ENCODE results near the gene RNF4. TPM values are rescaled to one million over a fixed set of nuclear protein-coding genes. Genes with fewer than 3 reads are reported as not detected.
A peak's percentile ranks its signal among the peaks of the same experiment; 100 is the strongest.
"Not testable (repeated sequence)": the region's sequence is repeated elsewhere in the genome, so short reads cannot be mapped to it uniquely, and the experiment has no call there.

RNF4 gene
- total and polyA plus RNA-seq, 9 donors: 27.0 to 72.1 (median 47.1) TPM

DNA sequence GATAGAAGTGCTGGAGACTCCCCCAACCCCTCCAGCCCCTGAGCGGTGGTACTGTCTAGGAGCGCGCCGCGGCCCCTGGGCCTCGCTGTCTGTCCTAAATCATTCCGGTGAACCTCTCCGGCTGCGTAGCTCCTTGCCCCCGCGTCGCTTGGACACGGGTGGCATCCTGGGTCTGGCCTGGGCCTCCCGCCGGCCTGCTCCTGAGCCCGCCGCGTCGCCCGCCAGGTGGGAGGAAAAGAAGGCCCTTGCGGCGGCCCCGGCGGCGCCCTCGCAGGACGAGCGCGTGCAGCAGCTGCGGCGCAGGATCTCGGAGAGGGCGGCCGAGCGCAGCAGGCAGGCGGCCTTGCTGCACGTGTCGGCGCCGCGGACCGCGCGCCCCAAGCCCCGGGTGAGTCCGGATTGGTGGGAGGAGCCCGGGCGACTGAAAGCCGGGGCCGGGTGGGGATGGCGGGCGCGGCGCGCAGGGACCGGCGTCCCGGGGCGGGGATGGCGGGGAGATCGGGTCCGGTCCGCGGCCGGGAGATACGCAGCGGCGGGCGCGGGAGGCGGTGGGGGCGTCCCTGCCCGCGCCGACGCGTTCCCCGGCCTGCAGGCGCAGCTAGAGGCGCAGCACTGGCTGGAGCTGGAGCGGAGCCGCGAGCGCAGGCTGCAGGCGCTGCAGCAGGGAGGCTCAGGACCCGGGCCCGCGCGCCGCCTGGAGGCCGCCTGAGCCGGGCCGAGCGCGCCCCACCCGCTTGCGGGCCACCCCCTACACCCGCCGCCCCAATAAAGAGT lies 6.5 kb upstream of the RNF4 start:
- Histone ChIP-seq H3K27me3 (no peaks in the 10 kb centered on the region), H3K4me3 (peak overlapping the region; percentile 38), H3K4me1 (ENCODE audit: insufficient read depth) (no peaks in the 10 kb centered on the region), H3K36me3 (no peaks in the 10 kb centered on the region), H3K27ac (peak overlapping the region in 1 of 2 donors; percentile 72), H3K9me3 (no peaks in the 10 kb centered on the region)
- intact Hi-C loops (cut with DNase I): loop anchor here (5.0 to 10.0 kb wide), 7 partner anchors 72 to 1788 kb away; partner anchors contain the start of genes FAM193A (in 2 of the 4), ATP5ME (in 1 of the 4), HAUS3 (in 1 of the 4) and MXD4 (in 1 of the 4)
- peak; percentile 65 to 83 (median 72) for DNase-seq
- TF ChIP-seq, protein P1, sequence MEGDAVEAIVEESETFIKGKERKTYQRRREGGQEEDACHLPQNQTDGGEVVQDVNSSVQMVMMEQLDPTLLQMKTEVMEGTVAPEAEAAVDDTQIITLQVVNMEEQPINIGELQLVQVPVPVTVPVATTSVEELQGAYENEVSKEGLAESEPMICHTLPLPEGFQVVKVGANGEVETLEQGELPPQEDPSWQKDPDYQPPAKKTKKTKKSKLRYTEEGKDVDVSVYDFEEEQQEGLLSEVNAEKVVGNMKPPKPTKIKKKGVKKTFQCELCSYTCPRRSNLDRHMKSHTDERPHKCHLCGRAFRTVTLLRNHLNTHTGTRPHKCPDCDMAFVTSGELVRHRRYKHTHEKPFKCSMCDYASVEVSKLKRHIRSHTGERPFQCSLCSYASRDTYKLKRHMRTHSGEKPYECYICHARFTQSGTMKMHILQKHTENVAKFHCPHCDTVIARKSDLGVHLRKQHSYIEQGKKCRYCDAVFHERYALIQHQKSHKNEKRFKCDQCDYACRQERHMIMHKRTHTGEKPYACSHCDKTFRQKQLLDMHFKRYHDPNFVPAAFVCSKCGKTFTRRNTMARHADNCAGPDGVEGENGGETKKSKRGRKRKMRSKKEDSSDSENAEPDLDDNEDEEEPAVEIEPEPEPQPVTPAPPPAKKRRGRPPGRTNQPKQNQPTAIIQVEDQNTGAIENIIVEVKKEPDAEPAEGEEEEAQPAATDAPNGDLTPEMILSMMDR (IDR thresholded peaks at IDR 0.05): peak; percentile 39 to 60 (median 56)
- TF ChIP-seq POLR2A (IDR thresholded peaks at IDR 0.05) (no peak), EP300 (IDR thresholded peaks at IDR 0.05) (no peak)
- WGBS, 3 donors: 3 to 8% (median 3%) methylated on average over 56 to 99 of the region's 99 CpGs

DNA sequence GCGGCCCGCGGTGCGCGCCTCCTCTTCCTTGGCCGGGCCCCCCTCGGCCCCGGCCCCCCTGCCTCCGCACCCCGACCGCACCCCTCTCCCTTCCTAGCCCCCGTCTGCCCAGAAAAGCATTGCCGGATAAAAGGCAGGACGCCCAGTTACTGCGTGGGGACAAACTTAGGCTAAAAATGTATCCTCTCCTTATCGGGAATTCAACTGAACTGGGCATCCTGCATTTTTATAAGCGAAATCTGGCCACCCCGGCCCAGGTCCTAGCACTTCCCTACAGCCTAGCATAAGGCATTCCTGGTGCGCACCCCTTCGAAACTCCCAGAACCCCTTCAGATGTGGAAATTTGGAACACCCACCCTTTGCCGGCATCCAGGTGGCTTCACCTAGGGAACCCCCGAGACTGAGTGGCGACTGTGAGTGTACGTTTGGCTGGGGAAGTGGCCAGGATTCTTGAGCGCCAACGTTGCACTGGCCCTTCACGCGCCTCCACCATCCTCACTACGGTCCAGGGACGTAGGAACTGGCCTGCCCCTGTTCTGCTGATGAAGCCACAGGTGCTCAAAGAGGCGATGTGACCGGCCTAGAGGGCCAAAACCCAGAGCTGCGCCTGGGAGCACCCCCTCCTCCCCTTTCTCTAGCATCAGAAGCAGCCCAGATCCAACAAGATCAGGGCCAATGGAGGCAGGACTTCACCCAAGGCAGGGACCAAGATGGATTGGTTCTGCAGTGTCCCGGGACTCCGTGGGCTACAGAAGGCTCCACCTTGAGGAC lies 5.7 kb upstream of the RNF4 start:
- H3K9me3 ChIP-seq: no peaks in the 10 kb centered on the region
- peak overlapping the region; percentile 38 for H3K4me3 ChIP-seq
- WGBS, 3 donors: 30 to 37% (median 30%) methylated on average over 35 of the region's 35 CpGs
- H3K4me1 ChIP-seq (ENCODE audit: insufficient read depth): no peaks in the 10 kb centered on the region
- H3K36me3 ChIP-seq: no peaks in the 10 kb centered on the region
- H3K27ac ChIP-seq: peak overlapping the region in 1 of 2 donors; percentile 72
- TF ChIP-seq EP300 (IDR thresholded peaks at IDR 0.05): no peak
- TF ChIP-seq, protein P1 (IDR thresholded peaks at IDR 0.05): no peak
- no peak for TF ChIP-seq POLR2A (IDR thresholded peaks at IDR 0.05)
- DNase-seq: no peak
- intact Hi-C loops (cut with DNase I): loop anchor here (5.0 to 10.0 kb wide), 7 partner anchors 72 to 1788 kb away; partner anchors contain the start of genes FAM193A (in 2 of the 4), ATP5ME (in 1 of the 4), HAUS3 (in 1 of the 4) and MXD4 (in 1 of the 4)
- H3K27me3 ChIP-seq: no peaks in the 10 kb centered on the region

DNA sequence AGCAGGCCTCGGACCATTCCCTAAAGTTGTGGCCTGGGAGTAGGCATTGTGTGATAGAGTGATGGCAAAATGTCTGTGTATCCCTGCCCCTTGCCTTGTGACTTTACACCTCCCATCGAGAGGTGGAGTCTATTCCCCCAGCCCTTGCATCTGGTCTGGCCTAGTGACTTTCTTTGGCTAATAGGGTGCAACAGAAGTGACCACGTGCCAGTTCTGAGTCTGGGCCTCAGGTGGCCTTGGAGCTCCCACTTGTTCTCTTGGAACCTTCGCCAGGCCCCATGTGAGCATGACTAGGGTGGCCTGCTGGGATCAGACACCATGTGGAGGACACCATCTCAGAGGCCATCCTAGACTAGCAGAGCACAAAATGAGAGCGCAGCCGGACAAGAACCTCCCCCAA lies 3.9 kb upstream of the RNF4 start:
- TF ChIP-seq, protein P1 (IDR thresholded peaks at IDR 0.05): no peak
- no peak for TF ChIP-seq EP300 (IDR thresholded peaks at IDR 0.05)
- TF ChIP-seq POLR2A (IDR thresholded peaks at IDR 0.05): no peak
- intact Hi-C loops (cut with DNase I): loop anchor here in 3 of 4 donors (5.0 to 10.0 kb wide), 6 partner anchors 70 to 1790 kb away; partner anchors contain the start of genes HAUS3 (in 2 of the 3), POLN (in 2 of the 3), ATP5ME (in 1 of the 3) and FAM193A (in 1 of the 3)
- Histone ChIP-seq H3K9me3 (no peaks in the 10 kb centered on the region), H3K27ac (no peak overlapping the region), H3K27me3 (no peaks in the 10 kb centered on the region), H3K4me3 (no peak overlapping the region), H3K36me3 (no peaks in the 10 kb centered on the region), H3K4me1 (ENCODE audit: insufficient read depth) (no peaks in the 10 kb centered on the region)
- DNase-seq: no peak
- 78 to 83% (median 79%) methylated on average over 6 of the region's 6 CpGs for WGBS, 3 donors

DNA sequence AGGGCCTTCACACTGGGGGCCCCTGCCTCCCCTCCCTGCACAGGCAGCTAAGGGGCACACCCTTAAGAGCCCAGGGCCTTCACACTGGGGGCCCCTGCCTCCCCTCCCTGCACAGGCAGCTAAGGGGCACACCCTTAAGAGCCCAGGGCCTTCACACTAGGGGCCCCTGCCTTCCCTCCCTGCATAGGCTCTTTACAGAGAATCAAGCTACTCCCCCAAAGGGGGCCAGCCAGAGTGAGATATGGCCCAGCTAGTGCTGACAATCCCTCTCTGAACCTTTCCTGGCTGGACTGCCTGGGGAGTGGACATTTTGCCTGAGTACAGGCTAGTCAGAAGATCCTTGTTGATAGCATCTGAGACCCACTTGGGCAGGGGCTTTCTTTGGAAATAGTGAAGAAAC lies 3.4 kb upstream of the RNF4 start:
- not testable (repeated sequence) for DNase-seq; H3K27me3 ChIP-seq; H3K4me3 ChIP-seq; H3K4me1 ChIP-seq (ENCODE audit: insufficient read depth); H3K27ac ChIP-seq; H3K36me3 ChIP-seq; H3K9me3 ChIP-seq
- intact Hi-C loops (cut with DNase I): loop anchor here in 3 of 4 donors (5.0 to 10.0 kb wide), 6 partner anchors 69 to 1791 kb away; partner anchors contain the start of genes HAUS3 (in 2 of the 3), POLN (in 2 of the 3), ATP5ME (in 1 of the 3) and FAM193A (in 1 of the 3)
